CD4-positive, alpha-beta T cell treated with Interleukin-15 for 1 hour (primary cell): ENCODE data around the gene CSNK1G1.
"Not testable (repeated sequence)": the region's sequence is repeated elsewhere in the genome, so short reads cannot be mapped to it uniquely, and the experiment has no call there.

Experiments
- DNase-seq: peaks from one replicate; pipeline ENCODE4 v3.0.0-alpha.2; 2020

CSNK1G1 gene

DNA sequence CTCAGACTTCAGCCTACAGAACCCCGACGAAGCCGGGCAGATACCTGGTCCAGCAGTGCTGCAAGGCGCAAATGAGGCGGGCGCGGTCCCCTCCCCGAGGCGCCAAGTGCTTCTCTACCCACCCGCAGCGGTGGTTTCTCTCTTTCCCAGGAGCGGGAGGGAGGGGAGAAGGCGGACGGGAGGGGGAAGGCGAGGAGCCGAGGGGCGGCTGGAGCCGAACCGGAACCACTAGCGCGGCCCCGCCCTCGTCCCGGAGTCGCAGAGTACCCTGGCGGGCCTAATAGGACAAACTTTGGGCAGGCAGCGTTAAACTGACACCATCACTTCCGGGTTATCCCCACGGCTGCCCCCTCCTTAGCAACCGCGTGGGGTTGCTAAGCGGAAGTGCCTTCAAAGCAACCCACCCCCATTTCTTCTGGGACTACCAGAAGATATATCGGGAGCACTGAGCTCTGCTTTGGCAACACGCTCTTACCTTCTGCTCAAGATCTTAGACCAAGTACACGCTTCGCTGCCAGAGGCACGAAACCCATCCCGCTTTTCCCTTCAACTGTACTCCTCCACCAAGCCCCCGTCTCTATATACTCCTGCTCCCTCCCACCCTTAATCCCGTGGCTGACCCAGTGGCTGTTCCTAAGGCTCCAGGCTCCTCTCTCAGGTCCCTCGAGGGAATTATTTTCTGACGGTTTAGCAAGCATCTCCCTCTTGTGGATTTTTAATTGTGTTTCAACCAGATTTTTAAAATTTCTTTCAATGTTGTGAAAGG, at the start of gene CSNK1G1:
TSS of gene CSNK1G1 (minus strand) at position 230 of the 766 bp plus-strand sequence. CDS start 55,674 bp downstream, outside the sequence.
- peak; percentile 94 for DNase-seq

DNA sequence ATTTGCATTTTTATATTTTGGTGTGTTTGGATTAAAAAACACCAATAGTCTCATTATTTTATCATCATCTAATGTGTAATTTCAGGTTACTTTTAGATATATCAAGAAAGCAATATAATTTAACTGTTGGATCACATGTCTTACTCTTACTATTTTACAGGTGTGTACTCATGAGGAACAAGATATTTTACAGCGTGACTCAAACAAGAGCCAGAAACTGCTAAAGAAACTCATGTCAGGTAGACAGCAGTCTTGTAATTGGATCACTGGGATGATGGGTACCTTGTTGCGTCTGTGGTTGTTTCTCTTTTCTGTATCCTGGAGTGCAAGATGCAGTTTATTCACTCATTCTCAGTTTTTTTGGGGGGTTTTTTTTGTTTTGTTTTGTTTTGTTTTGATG, 44.6 kb upstream of the CSNK1G1 start:
- no peak for DNase-seq

DNA sequence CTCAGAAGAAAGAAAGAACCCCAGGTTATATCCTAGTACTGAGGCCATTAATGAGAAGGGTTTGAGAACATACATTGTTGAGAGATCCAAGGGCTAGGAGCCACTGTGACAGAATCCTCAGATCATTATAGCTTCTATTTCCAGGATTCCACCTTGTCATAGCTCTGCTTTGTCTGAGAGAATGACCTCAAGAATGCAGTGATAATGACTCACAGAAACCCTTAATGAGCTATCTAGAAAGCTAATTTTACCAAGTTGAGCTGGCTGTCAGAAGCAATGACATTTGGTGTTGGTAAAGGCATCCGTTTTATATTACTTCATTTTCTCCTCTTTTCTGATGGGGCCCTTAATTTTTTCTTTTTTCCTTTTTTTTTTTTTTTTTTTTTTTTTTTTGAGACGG, 42.6 kb upstream of the CSNK1G1 start:
- DNase-seq = no peak

GRCh38 chr15:64396789-64397188, 40.8 kb upstream of the CSNK1G1 start:
- DNase-seq = no peak

GRCh38 chr15:64392471-64392870, 36.5 kb upstream of the CSNK1G1 start:
- DNase-seq = not testable (repeated sequence)

DNA sequence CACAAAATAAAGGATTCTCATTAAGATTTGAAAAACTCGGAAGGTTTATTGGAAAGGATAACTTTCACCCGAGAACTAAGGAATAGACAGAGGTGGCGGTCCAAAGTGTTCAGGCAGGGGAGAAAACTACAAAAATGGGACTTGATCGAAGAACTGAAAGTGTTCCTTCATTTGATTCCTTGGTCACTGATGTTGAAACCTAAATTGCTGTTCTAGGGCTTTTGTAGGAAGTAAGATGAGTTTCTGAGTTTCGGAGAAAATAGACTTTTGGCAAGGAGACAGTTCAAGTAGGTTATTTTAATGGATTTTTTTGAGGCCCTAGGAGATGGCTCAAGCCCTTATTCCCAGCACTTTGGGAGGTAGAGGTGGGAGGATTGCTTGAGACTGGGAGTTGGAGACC, 33.1 kb upstream of the CSNK1G1 start:
- DNase-seq = no peak

GRCh38 chr15:64387562-64388168, 31.7 kb upstream of the CSNK1G1 start, which contains the start of gene TRIP4:
Gene TRIP4, plus strand, starts transcription at chr15:64387836. Its CDS starts 28 bp downstream, at chr15:64387864.
- peak; percentile 96 for DNase-seq

- DNase-seq = no peak
These were observed 30.3 kb upstream of the CSNK1G1 start for GRCh38 chr15:64386291-64386690.

DNA sequence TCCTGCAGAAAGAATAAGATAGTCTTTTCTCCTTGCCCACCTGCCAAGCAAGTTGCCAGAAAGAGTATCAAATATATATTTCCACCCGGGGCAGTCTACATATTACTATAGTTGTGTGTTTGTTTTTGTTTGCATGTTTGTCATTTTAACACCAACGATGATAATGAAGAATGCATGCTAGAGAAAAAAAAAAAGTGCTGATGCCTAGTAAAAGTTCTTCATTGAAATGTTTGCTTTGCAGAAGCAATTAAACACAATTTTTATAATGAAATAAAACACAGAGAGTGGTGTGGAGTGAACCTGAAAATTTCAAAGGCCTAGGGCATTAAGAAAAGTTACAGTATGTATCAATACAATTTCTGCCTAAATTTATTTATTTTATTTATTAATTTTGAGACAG, 27.8 kb upstream of the CSNK1G1 start:
- DNase-seq = no peak

DNA sequence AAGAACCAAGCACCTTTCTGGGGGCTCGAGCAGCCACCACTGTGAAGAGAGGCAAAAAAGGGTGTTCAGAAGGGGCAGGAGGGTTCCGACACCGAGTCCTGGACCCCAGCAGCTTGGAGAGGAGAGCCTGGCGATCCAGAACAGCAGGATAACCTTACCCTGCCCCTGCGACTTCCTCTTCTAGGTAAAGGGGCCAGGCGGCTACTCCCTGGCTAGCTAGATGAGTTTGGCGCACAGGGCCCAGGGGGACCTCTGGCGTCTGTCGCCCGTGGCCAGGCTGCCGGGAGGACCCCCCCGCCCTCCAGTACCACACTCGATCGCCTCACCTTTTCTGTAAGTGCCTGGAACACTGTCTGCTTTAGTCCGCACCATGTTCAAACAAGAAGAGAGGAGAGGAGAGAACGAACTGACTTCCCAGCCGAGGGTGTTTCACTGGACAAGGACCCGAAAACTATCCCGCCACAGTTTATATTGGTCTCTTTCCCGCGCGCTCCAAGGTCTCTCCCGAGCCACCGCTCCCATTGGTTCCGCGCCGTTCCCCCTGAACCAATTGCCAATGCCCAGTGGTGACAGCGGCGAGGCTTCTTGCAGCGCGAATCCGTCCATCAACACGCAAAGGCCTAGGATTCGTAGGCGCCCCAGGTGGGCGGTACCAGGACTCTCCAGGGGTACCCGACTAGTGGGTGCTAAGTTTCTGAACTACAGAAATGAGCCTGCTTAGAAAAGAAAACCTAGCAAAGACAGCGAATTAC, 25.2 kb upstream of the CSNK1G1 start, which contains the start of gene PCLAF:
TSS of gene PCLAF (minus strand) at position 442 of the 752 bp plus-strand sequence. CDS start at position 372, 70 bp downstream.
- DNase-seq = peak; percentile 91

DNA sequence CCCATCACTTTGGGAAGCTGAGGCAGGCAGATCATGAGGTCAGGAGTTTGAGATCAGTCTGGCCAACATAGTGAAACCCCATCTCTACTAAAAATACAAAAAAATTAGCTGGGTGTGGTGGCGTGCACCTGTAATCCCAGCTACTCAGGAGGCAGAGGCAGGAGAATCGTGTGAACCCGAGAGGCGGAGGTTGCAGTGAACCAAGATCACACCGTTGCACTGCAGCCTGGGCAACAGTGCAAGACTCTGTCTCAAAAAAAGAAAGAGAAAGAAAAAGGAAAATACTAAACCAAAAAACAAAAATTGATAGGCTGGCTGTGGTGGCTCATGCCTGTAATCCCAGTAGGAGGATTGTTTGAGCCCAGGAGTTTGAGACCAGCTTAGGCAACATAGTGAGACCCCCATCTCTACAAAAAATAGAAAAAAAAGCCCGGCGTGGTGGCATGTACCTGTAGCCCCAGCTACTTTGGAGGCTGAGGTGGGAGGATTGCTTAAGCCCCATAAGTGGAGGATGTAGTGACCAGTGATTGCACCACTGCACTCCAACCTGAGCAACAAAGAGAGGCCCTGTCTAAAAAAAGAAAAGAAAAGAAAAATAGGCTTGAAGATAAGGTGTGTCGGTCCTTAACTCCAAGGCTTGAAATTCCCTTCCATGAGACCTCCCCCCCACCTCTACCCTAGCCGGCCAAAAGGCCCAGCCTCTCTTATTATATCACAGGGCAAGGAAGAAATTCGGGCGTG, 24.3 kb upstream of the CSNK1G1 start:
- not testable (repeated sequence) for DNase-seq

GRCh38 chr15:64379216-64379960, 23.4 kb upstream of the CSNK1G1 start:
- DNase-seq = no peak

DNA sequence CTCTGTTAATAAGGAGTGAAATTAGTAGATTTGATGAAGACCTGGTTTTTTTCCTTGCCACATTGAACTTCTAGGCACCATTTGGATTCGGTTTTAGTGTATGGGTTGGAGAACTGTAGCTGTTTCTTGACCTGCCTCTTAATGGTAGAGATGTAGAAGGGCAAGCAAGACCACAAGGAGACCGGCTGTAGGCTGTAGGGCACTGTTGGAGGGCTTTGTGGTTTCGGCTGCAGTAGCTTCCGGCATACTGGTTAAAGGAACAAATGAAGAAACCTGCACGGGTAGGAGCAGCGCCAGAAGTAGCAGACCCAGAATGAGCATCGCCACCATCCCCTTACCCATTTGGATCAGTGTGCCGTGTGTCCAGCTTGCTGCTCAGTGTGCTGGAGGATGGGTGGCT, 17.4 kb upstream of the CSNK1G1 start:
- no peak for DNase-seq

GRCh38 chr15:64371383-64371782, 15.4 kb upstream of the CSNK1G1 start:
- DNase-seq = not testable (repeated sequence)

DNA sequence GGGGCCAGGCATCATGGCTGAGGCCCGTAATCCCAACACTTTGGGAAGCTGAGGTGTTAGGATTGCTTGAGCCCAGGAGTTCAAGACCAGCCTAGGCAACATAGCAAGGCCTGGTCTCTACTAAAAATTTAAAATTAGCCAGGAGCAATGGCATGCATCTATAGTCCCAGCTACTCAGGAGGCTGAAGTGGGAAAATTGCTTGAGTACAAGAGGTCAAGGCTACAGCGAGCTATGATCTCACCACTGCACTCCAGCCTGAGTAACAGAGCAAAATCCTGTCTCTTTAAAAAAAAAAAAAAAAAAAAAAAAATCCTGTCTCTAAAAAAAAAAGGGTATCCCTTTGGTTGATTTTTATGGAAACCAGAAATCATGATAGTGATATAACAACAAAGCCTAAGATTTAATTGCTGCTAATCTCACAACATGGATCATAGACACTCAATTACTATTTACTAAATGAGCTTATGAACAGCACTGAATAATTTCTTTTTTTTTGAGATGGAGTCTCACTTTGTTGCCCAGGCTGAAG, 13.2 kb upstream of the CSNK1G1 start:
- no peak for DNase-seq

GRCh38 chr15:64361259-64361658, 5.3 kb upstream of the CSNK1G1 start:
- no peak for DNase-seq

GRCh38 chr15:64356710-64357040, 702 bp upstream of the CSNK1G1 start:
- DNase-seq = no peak

GRCh38 chr15:64355348-64355943, 527 bp downstream of the CSNK1G1 start:
- peak; percentile 18 for DNase-seq

DNA sequence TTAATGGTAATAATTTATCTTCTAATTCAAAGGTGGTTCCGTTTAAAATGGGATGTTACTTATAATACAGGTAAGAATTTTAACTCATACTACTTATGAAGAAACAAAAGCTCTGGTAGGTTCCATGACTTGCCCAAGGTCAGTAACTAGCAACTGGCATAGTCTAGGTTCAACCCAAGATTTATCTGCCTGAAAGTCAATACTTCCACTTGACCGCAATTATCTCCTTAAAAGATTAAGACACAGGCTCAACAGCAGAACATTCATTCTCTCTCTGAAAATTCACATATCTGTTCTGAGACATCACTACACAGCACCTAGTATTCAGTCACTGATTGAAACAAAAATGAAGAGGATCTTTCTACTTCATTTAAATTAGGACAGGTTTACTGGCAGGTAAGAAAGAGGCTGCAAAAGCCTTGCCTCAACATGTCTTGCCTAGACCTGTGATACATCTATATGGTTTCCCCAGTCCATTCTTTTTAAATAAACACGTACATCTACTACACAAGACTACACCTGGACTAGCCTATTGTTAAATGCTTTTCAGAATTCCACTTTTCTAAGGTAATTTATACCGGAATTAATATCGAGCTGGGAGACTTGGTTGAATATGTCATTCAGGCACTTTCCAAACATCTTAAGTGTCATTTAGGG, 1.2 kb downstream of the CSNK1G1 start:
- DNase-seq = no peak

DNA sequence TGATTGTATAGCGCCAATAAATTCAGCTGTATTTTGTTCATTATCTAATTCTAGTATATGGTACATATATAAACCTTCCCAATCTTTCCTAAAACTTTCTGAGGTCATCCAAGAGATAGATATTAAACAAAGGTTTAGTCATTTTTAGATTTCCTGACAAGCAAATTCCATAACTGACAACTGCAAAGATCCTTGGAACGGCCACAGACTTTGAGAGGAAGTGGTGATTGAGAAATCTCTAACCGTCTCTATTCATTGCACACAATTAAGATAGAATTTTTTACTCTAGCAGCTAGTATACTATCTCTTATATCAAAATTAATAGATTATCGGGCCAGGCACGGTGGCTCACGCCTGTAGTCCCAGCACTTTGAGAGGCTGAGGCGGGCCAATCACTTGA, 4.7 kb downstream of the CSNK1G1 start:
- no peak for DNase-seq

GRCh38 chr15:64349375-64349774, 6.6 kb downstream of the CSNK1G1 start:
- DNase-seq = no peak
